Measurements from ENCODE around the gene DNAJC4. TPM values are rescaled to one million over a fixed set of nuclear protein-coding genes. Genes with fewer than 3 reads are reported as not detected.

The DNAJC4 gene
- total RNA-seq, 1 donor from 2014 or later = 59.9 TPM

DNA sequence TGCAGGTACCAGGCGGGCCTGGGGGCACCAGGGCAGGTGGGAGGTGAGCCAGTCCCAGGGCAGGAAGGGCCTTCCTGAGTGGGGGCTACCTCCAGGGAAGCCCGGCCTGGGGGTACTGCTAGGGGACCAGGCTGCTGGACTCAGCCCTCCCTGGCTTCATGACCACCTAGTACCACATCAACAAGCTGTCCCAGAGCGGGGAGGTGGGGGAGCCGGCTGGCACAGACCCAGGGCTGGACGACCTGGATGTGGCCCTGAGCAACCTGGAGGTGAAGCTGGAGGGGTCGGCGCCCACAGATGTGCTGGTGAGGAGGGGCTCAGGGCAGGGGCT, 11.0 kb upstream of the DNAJC4 start:
- no peaks in the 10 kb centered on the region for H3K9me3 ChIP-seq (replicated peaks)
- no peaks in the 10 kb centered on the region for H3K27me3 ChIP-seq (ENCODE audit: low read depth)
- DNase-seq = no peak
- H3K4me3 ChIP-seq = no peak overlapping the region
- no peak overlapping the region for H3K27ac ChIP-seq (replicated peaks)
- TF ChIP-seq, protein P1, sequence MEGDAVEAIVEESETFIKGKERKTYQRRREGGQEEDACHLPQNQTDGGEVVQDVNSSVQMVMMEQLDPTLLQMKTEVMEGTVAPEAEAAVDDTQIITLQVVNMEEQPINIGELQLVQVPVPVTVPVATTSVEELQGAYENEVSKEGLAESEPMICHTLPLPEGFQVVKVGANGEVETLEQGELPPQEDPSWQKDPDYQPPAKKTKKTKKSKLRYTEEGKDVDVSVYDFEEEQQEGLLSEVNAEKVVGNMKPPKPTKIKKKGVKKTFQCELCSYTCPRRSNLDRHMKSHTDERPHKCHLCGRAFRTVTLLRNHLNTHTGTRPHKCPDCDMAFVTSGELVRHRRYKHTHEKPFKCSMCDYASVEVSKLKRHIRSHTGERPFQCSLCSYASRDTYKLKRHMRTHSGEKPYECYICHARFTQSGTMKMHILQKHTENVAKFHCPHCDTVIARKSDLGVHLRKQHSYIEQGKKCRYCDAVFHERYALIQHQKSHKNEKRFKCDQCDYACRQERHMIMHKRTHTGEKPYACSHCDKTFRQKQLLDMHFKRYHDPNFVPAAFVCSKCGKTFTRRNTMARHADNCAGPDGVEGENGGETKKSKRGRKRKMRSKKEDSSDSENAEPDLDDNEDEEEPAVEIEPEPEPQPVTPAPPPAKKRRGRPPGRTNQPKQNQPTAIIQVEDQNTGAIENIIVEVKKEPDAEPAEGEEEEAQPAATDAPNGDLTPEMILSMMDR (IDR thresholded peaks at IDR 0.05; ENCODE audit: borderline replicate concordance) = no peak
- intact Hi-C loops (cut with micrococcal nuclease) = no loop called here
- peaks cover 7% of the 10 kb centered on the region for H3K4me1 ChIP-seq
- peaks cover 6% of the 10 kb centered on the region for H3K36me3 ChIP-seq

DNA sequence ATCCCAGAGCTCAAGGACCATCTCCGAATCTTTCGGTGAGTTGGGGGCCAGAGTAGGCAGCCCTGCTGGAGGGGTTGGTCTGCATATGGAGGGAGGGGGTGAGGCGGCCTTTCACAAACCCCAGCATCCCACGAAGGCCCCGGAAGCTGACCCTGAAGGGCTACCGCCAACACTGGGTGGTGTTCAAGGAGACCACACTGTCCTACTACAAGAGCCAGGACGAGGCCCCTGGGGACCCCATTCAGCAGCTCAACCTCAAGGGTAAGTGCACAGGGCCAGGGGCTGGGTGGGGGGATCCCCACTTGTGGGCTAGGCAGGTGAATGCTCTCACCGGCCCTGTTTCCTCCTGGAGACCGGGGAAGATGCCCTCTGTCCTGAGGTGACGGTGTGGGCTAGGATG, 10.6 kb upstream of the DNAJC4 start:
- Histone ChIP-seq H3K27me3 (ENCODE audit: low read depth) (no peaks in the 10 kb centered on the region), H3K4me3 (no peak overlapping the region), H3K4me1 (peaks cover 10% of the 10 kb centered on the region), H3K9me3 (replicated peaks) (no peaks in the 10 kb centered on the region), H3K36me3 (peaks cover 6% of the 10 kb centered on the region), H3K27ac (replicated peaks) (no peak overlapping the region)
- no peak for DNase-seq
- TF ChIP-seq, protein P1 (IDR thresholded peaks at IDR 0.05; ENCODE audit: borderline replicate concordance) = no peak
- intact Hi-C loops (cut with micrococcal nuclease) = no loop called here

DNA sequence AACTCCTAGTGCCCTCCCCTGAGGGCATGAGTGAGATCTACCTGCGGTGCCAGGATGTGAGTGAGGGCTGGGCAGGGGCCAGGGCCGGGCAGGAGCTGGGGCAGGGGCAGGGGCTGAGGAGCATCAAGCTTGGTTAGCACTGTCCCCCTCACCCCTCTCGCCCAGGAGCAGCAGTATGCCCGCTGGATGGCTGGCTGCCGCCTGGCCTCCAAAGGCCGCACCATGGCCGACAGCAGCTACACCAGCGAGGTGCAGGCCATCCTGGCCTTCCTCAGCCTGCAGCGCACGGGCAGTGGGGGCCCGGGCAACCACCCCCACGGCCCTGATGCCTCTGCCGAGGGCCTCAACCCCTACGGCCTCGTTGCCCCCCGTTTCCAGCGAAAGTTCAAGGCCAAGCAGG, 10.1 kb upstream of the DNAJC4 start:
- no peak for DNase-seq
- H3K27me3 ChIP-seq (ENCODE audit: low read depth) = no peaks in the 10 kb centered on the region
- TF ChIP-seq, protein P1 (IDR thresholded peaks at IDR 0.05; ENCODE audit: borderline replicate concordance) = no peak
- H3K9me3 ChIP-seq (replicated peaks) = no peaks in the 10 kb centered on the region
- H3K36me3 ChIP-seq = peaks cover 6% of the 10 kb centered on the region
- no peak overlapping the region for H3K4me3 ChIP-seq
- intact Hi-C loops (cut with micrococcal nuclease) = no loop called here
- H3K27ac ChIP-seq (replicated peaks) = no peak overlapping the region
- peaks cover 15% of the 10 kb centered on the region for H3K4me1 ChIP-seq

DNA sequence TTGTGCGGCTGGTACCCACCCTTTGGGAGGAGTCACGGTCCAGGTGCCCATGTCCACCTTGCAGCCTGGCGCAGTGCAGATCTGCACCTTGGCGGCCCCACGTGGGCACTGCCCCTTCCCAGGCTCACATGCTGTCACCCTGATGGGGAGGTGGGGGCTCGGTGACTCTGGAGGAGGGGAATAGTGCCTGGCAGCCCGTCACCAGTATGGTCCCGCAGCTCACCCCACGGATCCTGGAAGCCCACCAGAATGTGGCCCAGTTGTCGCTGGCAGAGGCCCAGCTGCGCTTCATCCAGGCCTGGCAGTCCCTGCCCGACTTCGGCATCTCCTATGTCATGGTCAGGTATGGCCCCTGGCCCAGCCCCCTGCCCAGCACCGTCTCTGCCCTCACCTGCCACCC, 9.6 kb upstream of the DNAJC4 start:
- Histone ChIP-seq H3K36me3 (peaks cover 6% of the 10 kb centered on the region), H3K27ac (replicated peaks) (no peak overlapping the region), H3K4me3 (no peak overlapping the region), H3K27me3 (ENCODE audit: low read depth) (no peaks in the 10 kb centered on the region), H3K9me3 (replicated peaks) (no peaks in the 10 kb centered on the region), H3K4me1 (peaks cover 20% of the 10 kb centered on the region)
- intact Hi-C loops (cut with micrococcal nuclease) = no loop called here
- no peak for DNase-seq
- TF ChIP-seq, protein P1 (IDR thresholded peaks at IDR 0.05; ENCODE audit: borderline replicate concordance) = no peak

DNA sequence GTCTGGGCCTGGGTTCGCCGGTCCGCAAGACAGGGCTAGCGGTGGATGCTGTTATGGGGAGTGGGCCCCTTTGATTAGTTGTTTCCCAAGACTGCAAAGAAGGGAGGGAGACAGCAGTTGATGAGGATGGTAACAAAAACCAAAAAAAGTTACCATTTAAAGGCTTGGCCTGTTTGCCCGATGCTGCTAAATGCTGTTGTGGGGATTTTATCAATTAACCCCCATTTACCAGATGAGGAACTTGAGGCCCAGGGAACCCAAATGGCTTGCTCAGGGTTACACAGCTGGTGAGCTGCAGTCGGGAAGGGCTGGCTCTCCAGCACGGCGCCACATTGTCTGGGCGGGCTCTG, 7.7 kb upstream of the DNAJC4 start:
- peaks cover 37% of the 10 kb centered on the region for H3K4me1 ChIP-seq
- no peak overlapping the region for H3K27ac ChIP-seq (replicated peaks)
- no peak for DNase-seq

More for the DNA sequence above, 7.7 kb upstream of the DNAJC4 start:
- no peaks in the 10 kb centered on the region for H3K9me3 ChIP-seq (replicated peaks)
- H3K36me3 ChIP-seq = peaks cover 6% of the 10 kb centered on the region
- TF ChIP-seq, protein P1 (IDR thresholded peaks at IDR 0.05; ENCODE audit: borderline replicate concordance) = no peak
- intact Hi-C loops (cut with micrococcal nuclease) = no loop called here
- no peaks in the 10 kb centered on the region for H3K27me3 ChIP-seq (ENCODE audit: low read depth)
- H3K4me3 ChIP-seq = no peak overlapping the region

All from left ventricle myocardium inferior (tissue), 1 donor.